ENCODE data around the gene CSRP1.
A peak's percentile ranks its signal among the peaks of the same experiment; 100 is the strongest.

CSRP1 gene

DNA sequence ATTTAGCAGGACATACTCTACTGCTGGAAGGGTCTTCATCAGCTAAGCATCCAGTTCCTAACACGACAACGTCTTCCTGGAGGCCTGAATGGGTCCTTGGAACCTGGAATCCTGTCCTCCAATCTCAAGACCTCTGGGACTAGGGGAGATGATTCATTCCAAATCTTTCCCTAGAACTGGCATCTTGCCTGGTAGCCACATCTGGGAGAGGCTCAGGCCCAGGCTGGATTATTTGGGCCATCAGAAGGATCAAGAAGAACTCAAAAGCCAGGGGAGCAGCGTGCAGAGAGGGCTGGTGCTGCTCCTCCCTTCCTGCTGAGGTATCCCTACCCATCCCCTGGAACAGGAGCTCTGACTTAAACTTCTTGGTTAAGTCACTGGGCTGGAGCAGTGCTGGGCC is 35.2 kb downstream of the CSRP1 start:
- Histone ChIP-seq H3K36me3 (peaks cover 21% of the 10 kb centered on the region), H3K4me3 (ENCODE audit: low read depth, low read length) (no peak overlapping the region), H3K27ac (no peak overlapping the region), H3K27me3 (ENCODE audit: insufficient read depth, low read depth, severe bottlenecking) (no peaks in the 10 kb centered on the region), H3K9me3 (ENCODE audit: severe bottlenecking) (no peaks in the 10 kb centered on the region)
- DNase-seq: no peak
- TF ChIP-seq, protein P1, sequence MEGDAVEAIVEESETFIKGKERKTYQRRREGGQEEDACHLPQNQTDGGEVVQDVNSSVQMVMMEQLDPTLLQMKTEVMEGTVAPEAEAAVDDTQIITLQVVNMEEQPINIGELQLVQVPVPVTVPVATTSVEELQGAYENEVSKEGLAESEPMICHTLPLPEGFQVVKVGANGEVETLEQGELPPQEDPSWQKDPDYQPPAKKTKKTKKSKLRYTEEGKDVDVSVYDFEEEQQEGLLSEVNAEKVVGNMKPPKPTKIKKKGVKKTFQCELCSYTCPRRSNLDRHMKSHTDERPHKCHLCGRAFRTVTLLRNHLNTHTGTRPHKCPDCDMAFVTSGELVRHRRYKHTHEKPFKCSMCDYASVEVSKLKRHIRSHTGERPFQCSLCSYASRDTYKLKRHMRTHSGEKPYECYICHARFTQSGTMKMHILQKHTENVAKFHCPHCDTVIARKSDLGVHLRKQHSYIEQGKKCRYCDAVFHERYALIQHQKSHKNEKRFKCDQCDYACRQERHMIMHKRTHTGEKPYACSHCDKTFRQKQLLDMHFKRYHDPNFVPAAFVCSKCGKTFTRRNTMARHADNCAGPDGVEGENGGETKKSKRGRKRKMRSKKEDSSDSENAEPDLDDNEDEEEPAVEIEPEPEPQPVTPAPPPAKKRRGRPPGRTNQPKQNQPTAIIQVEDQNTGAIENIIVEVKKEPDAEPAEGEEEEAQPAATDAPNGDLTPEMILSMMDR (IDR thresholded peaks at IDR 0.05; ENCODE audit: low read depth, low read length): no peak

- peaks cover 33% of the 10 kb centered on the region for H3K36me3 ChIP-seq
- H3K27ac ChIP-seq: no peak overlapping the region
- no peaks in the 10 kb centered on the region for H3K9me3 ChIP-seq (ENCODE audit: severe bottlenecking)
- no peak overlapping the region for H3K4me3 ChIP-seq (ENCODE audit: low read depth, low read length)
- no peak for DNase-seq
- TF ChIP-seq, protein P1 (IDR thresholded peaks at IDR 0.05; ENCODE audit: low read depth, low read length): no peak
- no peaks in the 10 kb centered on the region for H3K27me3 ChIP-seq (ENCODE audit: insufficient read depth, low read depth, severe bottlenecking)
These were observed 36.3 kb downstream of the CSRP1 start for GRCh38 chr1:201470581-201470980.

GRCh38 chr1:201469645-201470074 is 37.3 kb downstream of the CSRP1 start:
- Histone ChIP-seq H3K9me3 (ENCODE audit: severe bottlenecking) (no peaks in the 10 kb centered on the region), H3K36me3 (peaks cover 42% of the 10 kb centered on the region), H3K4me3 (ENCODE audit: low read depth, low read length) (peak overlapping the region; percentile 74), H3K27ac (peak overlapping the region; percentile 95), H3K27me3 (ENCODE audit: insufficient read depth, low read depth, severe bottlenecking) (no peaks in the 10 kb centered on the region)
- TF ChIP-seq, protein P1 (IDR thresholded peaks at IDR 0.05; ENCODE audit: low read depth, low read length): no peak
- DNase-seq: no peak

- H3K27me3 ChIP-seq (ENCODE audit: insufficient read depth, low read depth, severe bottlenecking): no peaks in the 10 kb centered on the region
- TF ChIP-seq, protein P1 (IDR thresholded peaks at IDR 0.05; ENCODE audit: low read depth, low read length): 0 out of 2 replicates have a peak, but pooled peaks have one; percentile 4
- H3K27ac ChIP-seq: peak within 1 kb of the TSS; percentile 95
- peaks cover 49% of the 10 kb centered on the region for H3K36me3 ChIP-seq
- H3K4me3 ChIP-seq (ENCODE audit: low read depth, low read length): peak within 1 kb of the TSS; percentile 74
- DNase-seq: peak; percentile 100
- no peaks in the 10 kb centered on the region for H3K9me3 ChIP-seq (ENCODE audit: severe bottlenecking)
These were observed 37.9 kb downstream of the CSRP1 start, which contains the start of gene PHLDA3 for GRCh38 chr1:201468844-201469644. Gene PHLDA3 (minus strand): TSS chr1:201469188. CDS start chr1:201468786, 402 bp downstream.

DNA sequence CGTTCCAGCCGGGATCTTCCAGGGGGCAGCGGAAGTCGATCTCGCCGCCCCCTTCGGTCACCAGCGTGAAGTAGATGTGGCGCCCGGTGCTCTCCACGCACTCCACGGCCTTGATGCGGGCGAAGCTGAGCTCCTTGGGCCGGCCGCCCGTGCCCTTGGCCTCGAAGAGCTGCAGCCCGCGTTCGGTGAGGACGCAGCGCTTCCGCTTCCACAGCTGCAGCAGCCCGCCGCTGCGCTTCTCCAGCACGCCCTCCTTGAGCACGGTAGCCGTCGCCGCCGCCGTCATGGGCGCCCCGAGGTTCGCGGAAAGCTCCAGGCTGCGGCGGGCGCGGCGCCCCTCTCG is 38.5 kb downstream of the CSRP1 start:
- peak overlapping the region; percentile 74 for H3K4me3 ChIP-seq (ENCODE audit: low read depth, low read length)
- no peaks in the 10 kb centered on the region for H3K27me3 ChIP-seq (ENCODE audit: insufficient read depth, low read depth, severe bottlenecking)
- TF ChIP-seq, protein P1 (IDR thresholded peaks at IDR 0.05; ENCODE audit: low read depth, low read length): no peak
- peak overlapping the region; percentile 95 for H3K27ac ChIP-seq
- H3K36me3 ChIP-seq: peaks cover 50% of the 10 kb centered on the region
- DNase-seq: peak; percentile 59
- H3K9me3 ChIP-seq (ENCODE audit: severe bottlenecking): no peaks in the 10 kb centered on the region

Measured in WERI-Rb-1 (cell line).